K562 (cell line): Measurements from ENCODE around the gene MMP15.

Experiments used
- CREB1 ChIP-seq, 2 experiments: sonication (generic) in 1 of 2; formaldehyde crosslinking in 1 of 2; IDR thresholded peaks; 2 replicates each; pipeline versions ENCODE4 v1.6.1 to v1.8.0; 2012 to 2022; ENCODE audit warnings: inconsistent platforms in 1 of 2, mild to moderate bottlenecking in 1 of 2, missing genetic modification reagents in 1 of 2, moderate library complexity in 1 of 2
- HSF4 ChIP-seq: fragments of 250-450 bp; sonication (Bioruptor Pico); IDR thresholded peaks from 2 replicates; pipeline ENCODE4 v2.1.2; 2022; ENCODE audit warnings: mild to moderate bottlenecking, moderate library complexity, borderline replicate concordance
- MTA2 ChIP-seq: fragments of 450-650 bp; IDR thresholded peaks from 2 replicates; pipeline ENCODE4 v1.6.1; 2016; ENCODE audit warnings: low read depth
- ZSCAN29 ChIP-seq: fragments of 450-650 bp; IDR thresholded peaks from 2 replicates; pipeline ENCODE4 v1.6.1; 2017

DNA sequence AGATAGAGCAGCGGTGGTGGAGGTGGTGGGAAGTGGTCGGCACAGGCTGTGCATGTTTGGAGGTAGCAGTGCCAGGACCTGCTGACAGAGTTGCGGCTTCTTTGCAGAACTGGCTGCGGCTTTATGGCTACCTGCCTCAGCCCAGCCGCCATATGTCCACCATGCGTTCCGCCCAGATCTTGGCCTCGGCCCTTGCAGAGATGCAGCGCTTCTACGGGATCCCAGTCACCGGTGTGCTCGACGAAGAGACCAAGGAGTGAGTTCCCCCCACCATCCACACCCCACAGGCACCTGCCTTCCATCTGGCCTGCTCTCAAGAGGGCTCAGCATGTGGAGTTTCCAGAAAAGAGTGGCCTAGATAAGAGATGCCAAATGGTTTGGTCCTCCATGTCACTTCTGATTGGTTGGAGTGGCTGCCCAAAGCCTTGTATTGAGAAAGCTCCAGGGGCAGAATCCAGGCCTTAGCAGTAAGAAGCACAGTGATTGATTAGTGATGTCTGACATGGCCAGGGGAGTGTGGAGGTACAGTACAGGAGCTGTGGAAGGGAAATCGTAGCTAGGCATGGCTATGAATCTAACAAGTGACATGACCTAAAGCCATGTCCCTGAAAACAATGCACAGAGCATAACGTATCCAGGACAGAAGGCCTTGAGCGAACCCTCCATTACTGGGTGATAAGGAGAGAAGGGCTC is 12.0 kb downstream of the MMP15 start:
- TF ChIP-seq CREB1 (IDR thresholded peaks at IDR 0.05) (no peak), CREB1 (CRISPR knock-in tag; IDR thresholded peaks at IDR 0.05) (no peak), ZSCAN29 (no peak), MTA2 (no peak), HSF4 (CRISPR knock-in tag) (no peak)
